Inflammatory macrophage treated with lipopolysaccharide for 4 hours (primary cell): Measurements from ENCODE around the gene SERAC1.
A peak's percentile ranks its signal among the peaks of the same experiment; 100 is the strongest.
"Not testable (repeated sequence)": the region's sequence is repeated elsewhere in the genome, so short reads cannot be mapped to it uniquely, and the experiment has no call there.

Experiments used
- DNase-seq: peaks from one replicate; pipeline ENCODE4 v3.0.0-alpha.2; 2020

SERAC1 gene

GRCh38 chr6:158168040-158168289, at the start of gene SERAC1:
TSS of gene SERAC1 (minus strand) at chr6:158168262. CDS start at chr6:158158363, 9,899 bp downstream.
- DNase-seq, result no peak

- peak; percentile 78 for DNase-seq
Measured at GRCh38 chr6:158213925-158214674, 46.0 kb upstream of the SERAC1 start.

- DNase-seq, result no peak
Measured at GRCh38 chr6:158211273-158212055, 43.4 kb upstream of the SERAC1 start.

GRCh38 chr6:158209582-158210333, 41.7 kb upstream of the SERAC1 start:
- not testable (repeated sequence) for DNase-seq

GRCh38 chr6:158208226-158209030, 40.4 kb upstream of the SERAC1 start:
- DNase-seq, result not testable (repeated sequence)

GRCh38 chr6:158207422-158207788, 39.3 kb upstream of the SERAC1 start:
- no peak for DNase-seq

GRCh38 chr6:158206740-158207421, 38.8 kb upstream of the SERAC1 start:
- no peak for DNase-seq

- no peak for DNase-seq
Measured at GRCh38 chr6:158205169-158205944, 37.3 kb upstream of the SERAC1 start.

GRCh38 chr6:158198461-158198860, 30.4 kb upstream of the SERAC1 start:
- DNase-seq, result no peak

- no peak for DNase-seq
Measured at GRCh38 chr6:158194487-158195280, 26.6 kb upstream of the SERAC1 start.

- peak; percentile 38 for DNase-seq
Measured at GRCh38 chr6:158191761-158192160, 23.7 kb upstream of the SERAC1 start.

- DNase-seq, result no peak
Measured at GRCh38 chr6:158191032-158191431, 23.0 kb upstream of the SERAC1 start.

GRCh38 chr6:158188591-158188990, 20.5 kb upstream of the SERAC1 start:
- no peak for DNase-seq

GRCh38 chr6:158185729-158186456, 17.8 kb upstream of the SERAC1 start:
- no peak for DNase-seq

GRCh38 chr6:158184608-158185007, 16.5 kb upstream of the SERAC1 start:
- DNase-seq, result no peak

GRCh38 chr6:158183174-158183972, 15.3 kb upstream of the SERAC1 start:
- DNase-seq, result not testable (repeated sequence)

GRCh38 chr6:158177712-158178111, 9.7 kb upstream of the SERAC1 start:
- DNase-seq, result not testable (repeated sequence)

- DNase-seq, result no peak
Measured at GRCh38 chr6:158175111-158175510, 7.0 kb upstream of the SERAC1 start.

GRCh38 chr6:158174514-158174913, 6.5 kb upstream of the SERAC1 start:
- no peak for DNase-seq
